ENCODE measurements around the gene TRIM74.

DNA sequence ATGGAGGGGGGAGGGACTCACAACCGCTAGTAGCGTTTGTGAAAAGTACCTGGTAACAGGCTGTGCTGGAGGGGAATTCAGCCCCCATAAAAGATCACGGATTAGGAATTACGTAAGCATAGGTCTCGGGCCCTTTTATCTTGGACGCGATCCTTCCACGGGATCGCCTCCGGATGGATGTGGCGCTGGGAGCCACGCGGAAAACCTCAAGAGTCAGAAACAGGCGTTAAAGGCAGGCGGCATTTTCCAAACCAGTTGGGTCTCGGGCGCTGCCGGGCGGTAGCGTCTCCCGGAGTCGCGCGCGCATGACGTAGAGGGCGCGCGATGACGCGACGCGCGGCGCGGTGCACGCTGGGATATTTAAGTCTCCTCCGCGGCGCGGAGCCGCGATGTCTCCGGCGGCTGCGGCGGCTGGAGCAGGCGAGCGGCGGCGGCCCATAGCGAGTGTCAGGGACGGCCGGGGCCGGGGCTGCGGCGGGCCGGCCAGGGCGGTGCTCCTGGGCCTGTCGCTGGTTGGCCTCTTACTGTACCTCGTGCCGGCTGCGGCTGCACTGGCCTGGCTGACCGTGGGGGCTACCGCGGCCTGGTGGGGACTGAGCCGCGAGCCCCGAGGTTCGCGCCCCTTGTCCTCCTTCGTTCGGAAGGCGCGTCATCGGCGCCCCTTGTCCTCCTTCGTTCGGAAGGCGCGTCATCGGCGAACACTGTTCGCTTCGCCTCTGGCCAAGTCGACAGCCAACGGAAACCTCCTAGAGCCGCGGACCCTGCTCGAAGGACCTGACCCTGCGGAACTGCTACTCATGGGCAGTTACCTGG lies 44.3 kb downstream of the TRIM74 start, which contains the start of gene POM121:
- TF ChIP-seq, protein P1, sequence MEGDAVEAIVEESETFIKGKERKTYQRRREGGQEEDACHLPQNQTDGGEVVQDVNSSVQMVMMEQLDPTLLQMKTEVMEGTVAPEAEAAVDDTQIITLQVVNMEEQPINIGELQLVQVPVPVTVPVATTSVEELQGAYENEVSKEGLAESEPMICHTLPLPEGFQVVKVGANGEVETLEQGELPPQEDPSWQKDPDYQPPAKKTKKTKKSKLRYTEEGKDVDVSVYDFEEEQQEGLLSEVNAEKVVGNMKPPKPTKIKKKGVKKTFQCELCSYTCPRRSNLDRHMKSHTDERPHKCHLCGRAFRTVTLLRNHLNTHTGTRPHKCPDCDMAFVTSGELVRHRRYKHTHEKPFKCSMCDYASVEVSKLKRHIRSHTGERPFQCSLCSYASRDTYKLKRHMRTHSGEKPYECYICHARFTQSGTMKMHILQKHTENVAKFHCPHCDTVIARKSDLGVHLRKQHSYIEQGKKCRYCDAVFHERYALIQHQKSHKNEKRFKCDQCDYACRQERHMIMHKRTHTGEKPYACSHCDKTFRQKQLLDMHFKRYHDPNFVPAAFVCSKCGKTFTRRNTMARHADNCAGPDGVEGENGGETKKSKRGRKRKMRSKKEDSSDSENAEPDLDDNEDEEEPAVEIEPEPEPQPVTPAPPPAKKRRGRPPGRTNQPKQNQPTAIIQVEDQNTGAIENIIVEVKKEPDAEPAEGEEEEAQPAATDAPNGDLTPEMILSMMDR (tag by site-specific recombination; IDR thresholded peaks at IDR 0.05) = no peak
- TF ChIP-seq ZNF274 (IDR thresholded peaks at IDR 0.05; ENCODE audit: low read length) = no peak
- no peak for TF ChIP-seq ZNF274 (tag by site-specific recombination; IDR thresholded peaks at IDR 0.05; ENCODE audit: borderline replicate concordance)
- TF ChIP-seq, protein P2, sequence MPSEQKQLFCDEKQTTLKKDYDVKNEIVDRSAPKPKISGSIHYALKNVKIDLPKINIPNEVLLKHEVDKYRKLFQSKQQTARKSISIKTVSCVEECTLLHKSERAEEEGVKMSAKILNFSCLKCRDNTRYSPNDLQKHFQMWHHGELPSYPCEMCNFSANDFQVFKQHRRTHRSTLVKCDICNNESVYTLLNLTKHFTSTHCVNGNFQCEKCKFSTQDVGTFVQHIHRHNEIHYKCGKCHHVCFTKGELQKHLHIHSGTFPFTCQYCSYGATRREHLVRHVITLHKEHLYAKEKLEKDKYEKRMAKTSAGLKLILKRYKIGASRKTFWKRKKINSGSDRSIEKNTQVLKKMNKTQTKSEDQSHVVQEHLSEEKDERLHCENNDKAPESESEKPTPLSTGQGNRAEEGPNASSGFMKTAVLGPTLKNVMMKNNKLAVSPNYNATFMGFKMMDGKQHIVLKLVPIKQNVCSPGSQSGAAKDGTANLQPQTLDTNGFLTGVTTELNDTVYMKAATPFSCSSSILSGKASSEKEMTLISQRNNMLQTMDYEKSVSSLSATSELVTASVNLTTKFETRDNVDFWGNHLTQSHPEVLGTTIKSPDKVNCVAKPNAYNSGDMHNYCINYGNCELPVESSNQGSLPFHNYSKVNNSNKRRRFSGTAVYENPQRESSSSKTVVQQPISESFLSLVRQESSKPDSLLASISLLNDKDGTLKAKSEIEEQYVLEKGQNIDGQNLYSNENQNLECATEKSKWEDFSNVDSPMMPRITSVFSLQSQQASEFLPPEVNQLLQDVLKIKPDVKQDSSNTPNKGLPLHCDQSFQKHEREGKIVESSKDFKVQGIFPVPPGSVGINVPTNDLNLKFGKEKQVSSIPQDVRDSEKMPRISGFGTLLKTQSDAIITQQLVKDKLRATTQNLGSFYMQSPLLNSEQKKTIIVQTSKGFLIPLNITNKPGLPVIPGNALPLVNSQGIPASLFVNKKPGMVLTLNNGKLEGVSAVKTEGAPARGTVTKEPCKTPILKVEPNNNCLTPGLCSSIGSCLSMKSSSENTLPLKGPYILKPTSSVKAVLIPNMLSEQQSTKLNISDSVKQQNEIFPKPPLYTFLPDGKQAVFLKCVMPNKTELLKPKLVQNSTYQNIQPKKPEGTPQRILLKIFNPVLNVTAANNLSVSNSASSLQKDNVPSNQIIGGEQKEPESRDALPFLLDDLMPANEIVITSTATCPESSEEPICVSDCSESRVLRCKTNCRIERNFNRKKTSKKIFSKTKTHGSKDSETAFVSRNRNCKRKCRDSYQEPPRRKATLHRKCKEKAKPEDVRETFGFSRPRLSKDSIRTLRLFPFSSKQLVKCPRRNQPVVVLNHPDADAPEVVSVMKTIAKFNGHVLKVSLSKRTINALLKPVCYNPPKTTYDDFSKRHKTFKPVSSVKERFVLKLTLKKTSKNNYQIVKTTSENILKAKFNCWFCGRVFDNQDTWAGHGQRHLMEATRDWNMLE (tag by site-specific recombination; conservative IDR thresholded peaks at IDR 0.05; ENCODE audit: low read depth) = no peak
- TF ChIP-seq ZNF707 (tag by site-specific recombination; IDR thresholded peaks at IDR 0.05) = no peak
- TF ChIP-seq KLF16 (tag by site-specific recombination; IDR thresholded peaks at IDR 0.05) = no peak
- TF ChIP-seq ZXDB (tag by site-specific recombination; IDR thresholded peaks at IDR 0.05) = 0 out of 2 replicates have a peak, but pooled peaks have one; percentile 23
- no peak for TF ChIP-seq KLF10 (tag by site-specific recombination; IDR thresholded peaks at IDR 0.05)
- TF ChIP-seq YY1 (tag by site-specific recombination; IDR thresholded peaks at IDR 0.05) = 0 out of 2 replicates have a peak, but pooled peaks have one; percentile 31

Data from HEK293 (cell line).